Caki2 (cell line): Measurements from ENCODE around the gene SPSB3. TPM values are rescaled to one million over a fixed set of nuclear protein-coding genes. Genes with fewer than 3 reads are reported as not detected.
A peak's percentile ranks its signal among the peaks of the same experiment; 100 is the strongest.

Experiments used
- DNase-seq: peaks from one replicate; pipeline ENCODE4 v3.0.0-alpha.2; 2015; ENCODE audit warnings: low read depth
- in situ Hi-C: cut with HindIII; loops from 2 replicates; pipeline ENCODE4 v1.10.0; 2016; ENCODE audit warnings: low sequenced_read_pairs, low pct_unique_long_range_greater_than_20kb, mixed read lengths
- total RNA-seq: library from RNA; depleted of rRNA; stranded (reverse); fragments of >200 nt; shearing (Covaris generic); gene quantifications from 2 replicates; pipeline ENCODE4 v1.2.3, GENCODE V29; 2014; ENCODE audit warnings: low replicate concordance

SPSB3 gene
- total RNA-seq, 1 experiment from 2014 or later, result 87.3 TPM

- in situ Hi-C loops, result no loop called here
- no peak for DNase-seq
These were observed 2.4 kb downstream of the SPSB3 start for GRCh38 chr16:1779741-1780676.

- DNase-seq, result no peak
- in situ Hi-C loops, result no loop called here
These were observed 3.1 kb downstream of the SPSB3 start for GRCh38 chr16:1779234-1779701.

GRCh38 chr16:1778200-1779179 lies 3.9 kb downstream of the SPSB3 start:
- in situ Hi-C loops, result no loop called here

GRCh38 chr16:1777375-1778199 lies 4.8 kb downstream of the SPSB3 start:
- in situ Hi-C loops, result no loop called here
- no peak for DNase-seq

More at GRCh38 chr16:1778200-1779179, 3.9 kb downstream of the SPSB3 start:
- no peak for DNase-seq

- in situ Hi-C loops, result no loop called here
- DNase-seq, result no peak
These were observed 5.4 kb downstream of the SPSB3 start for GRCh38 chr16:1776991-1777374.

GRCh38 chr16:1776672-1776955 lies 5.8 kb downstream of the SPSB3 start:
- DNase-seq, result no peak
- in situ Hi-C loops, result no loop called here

- in situ Hi-C loops, result no loop called here
- no peak for DNase-seq
These were observed 6.3 kb downstream of the SPSB3 start for GRCh38 chr16:1775846-1776671.

GRCh38 chr16:1775006-1775845 lies 7.1 kb downstream of the SPSB3 start:
- in situ Hi-C loops, result no loop called here
- DNase-seq, result no peak

GRCh38 chr16:1774448-1774780 lies 8.0 kb downstream of the SPSB3 start:
- DNase-seq, result no peak
- in situ Hi-C loops, result no loop called here

GRCh38 chr16:1773703-1774447 lies 8.5 kb downstream of the SPSB3 start:
- in situ Hi-C loops, result no loop called here
- DNase-seq, result no peak

- in situ Hi-C loops, result no loop called here
- peak; percentile 88 for DNase-seq
These were observed 9.3 kb downstream of the SPSB3 start, which contains the start of gene MRPS34 for GRCh38 chr16:1772908-1773702. Gene MRPS34 (minus strand): TSS chr16:1773134. CDS start chr16:1773119, 15 bp downstream.

- peak; percentile 55 for DNase-seq
- in situ Hi-C loops, result no loop called here
These were observed 9.9 kb downstream of the SPSB3 start, which contains the start of gene EME2 for GRCh38 chr16:1772362-1772907. Gene EME2 (plus strand): TSS chr16:1772810. CDS start chr16:1773228, 418 bp downstream.

- in situ Hi-C loops, result no loop called here
These were observed 10.5 kb downstream of the SPSB3 start for GRCh38 chr16:1771864-1772361.

GRCh38 chr16:1771188-1771863 lies 11.0 kb downstream of the SPSB3 start, which contains the start of gene NME3:
Gene NME3 (minus strand): TSS chr16:1771543. CDS start chr16:1771534, 9 bp downstream.
- in situ Hi-C loops, result no loop called here
- DNase-seq, result peak; percentile 75

More at GRCh38 chr16:1771864-1772361, 10.5 kb downstream of the SPSB3 start:
- no peak for DNase-seq
